Esophagus squamous epithelium (tissue), 5 donors: ENCODE measurements around the gene WRAP73. TPM values are rescaled to one million over a fixed set of nuclear protein-coding genes. Genes with fewer than 3 reads are reported as not detected.

ENCODE experiments used
- DNase-seq: peaks from one replicate; lab custom pipeline; 2025; lab: John Stamatoyannopoulos, UW
- H3K27ac ChIP-seq, 4 donors: fragments of 200-600 bp; sonication (generic); one replicate each; pipeline ENCODE4 v1.5.1; 2016 to 2019; ENCODE audit warnings: mild to moderate bottlenecking in 1 of 4
- H3K27me3 ChIP-seq, 4 donors: fragments of 200-600 bp; sonication (generic); 1 replicate in 3 of 4; 2 replicates in 1 of 4; pipeline versions ENCODE4 v1.5.1 to v1.6.0; 2017 to 2021; ENCODE audit warnings: antibody characterized with exemption in 1 of 4
- H3K36me3 ChIP-seq, 3 donors: fragments of 200-600 bp; sonication (generic); one replicate each; pipeline ENCODE4 v1.5.1; 2016 to 2019
- H3K4me1 ChIP-seq, 3 donors: fragments of 200-600 bp; sonication (generic); one replicate each; pipeline ENCODE4 v1.5.1; 2017 to 2019
- H3K4me3 ChIP-seq, 4 donors: fragments of 200-600 bp; sonication (generic); 1 replicate in 3 of 4; 2 replicates in 1 of 4; pipeline ENCODE4 v1.5.1; 2016 to 2019; ENCODE audit warnings: mild to moderate bottlenecking in 2 of 4, moderate library complexity in 1 of 4
- H3K9me3 ChIP-seq, 3 donors: fragments of 200-600 bp; sonication (generic); one replicate each; pipeline ENCODE4 v1.5.1; 2016 to 2019
- CTCF ChIP-seq, 6 experiments: fragments of 450-650 bp in 4 of 6; fragments of 200-600 bp in 2 of 6; sonication (generic) in 2 of 6; IDR thresholded peaks; one replicate each; pipeline ENCODE4 v1.5.1; 2016 to 2019; ENCODE audit warnings: antibody characterized with exemption in 6 of 6, mild to moderate bottlenecking in 4 of 6, moderate library complexity in 4 of 6
- POLR2A ChIP-seq, 4 donors: fragments of 450-650 bp; IDR thresholded peaks; one replicate each; pipeline ENCODE4 v1.6.1; 2017; ENCODE audit warnings: antibody characterized with exemption in 4 of 4, mild to moderate bottlenecking in 4 of 4, moderate library complexity in 3 of 4
- WGBS, 2 donors: methylation state at CpG; one replicate each; pipeline ENCODE4 v1.1.5; 2018; 5-methylcytosine and 5-hydroxymethylcytosine counted together
- intact Hi-C: fragments of 100-400 bp; cut with DNase I; formaldehyde crosslinking; loops from one replicate; pipeline ENCODE4 v1.15.0; 2022
- total RNA-seq, 4 donors: library from RNA; depleted of rRNA; stranded (reverse); fragments of >200 nt; gene quantifications; one replicate each; pipeline ENCODE4 v1.1.0, GENCODE V29; 2016
- donor health status: DM: yes; HTN: yes; CAD: no.

The WRAP73 gene
- total RNA-seq, 4 donors from 2014 or later = 7.6 to 17.2 (median 11.8) TPM

GRCh38 chr1:3663999-3664699, 14.2 kb upstream of the WRAP73 start:
- no peak for TF ChIP-seq CTCF (IDR thresholded peaks at IDR 0.05)
- TF ChIP-seq POLR2A (IDR thresholded peaks at IDR 0.05) = no peak

GRCh38 chr1:3662080-3662671, 12.3 kb upstream of the WRAP73 start:
- Histone ChIP-seq H3K36me3 (no peaks in the 10 kb centered on the region), H3K27ac (no peak overlapping the region), H3K4me3 (no peak overlapping the region), H3K4me1 (peaks cover 0 to 7% (median 0%) of the 10 kb centered on the region in 3 donors), H3K9me3 (no peaks in the 10 kb centered on the region), H3K27me3 (peaks cover 0 to 49% (median 0%) of the 10 kb centered on the region in 4 donors)
- TF ChIP-seq POLR2A (IDR thresholded peaks at IDR 0.05) (no peak), CTCF (IDR thresholded peaks at IDR 0.05) (no peak)
- 89 to 95% methylated on average over 14 to 16 of the region's 16 CpGs for WGBS, 2 donors
- intact Hi-C loops = no loop called here
- DNase-seq = no peak

More at GRCh38 chr1:3663999-3664699, 14.2 kb upstream of the WRAP73 start:
- Histone ChIP-seq H3K27ac (no peak overlapping the region), H3K4me1 (peaks cover 7 to 15% (median 7%) of the 10 kb centered on the region in 3 donors), H3K36me3 (no peaks in the 10 kb centered on the region), H3K9me3 (no peaks in the 10 kb centered on the region), H3K4me3 (no peak overlapping the region), H3K27me3 (peaks cover 0 to 53% (median 0%) of the 10 kb centered on the region in 4 donors)
- intact Hi-C loops = no loop called here
- WGBS, 2 donors = 80% methylated on average over 1 of the region's 14 CpGs; no CpG with 5 or more reads in 1 of the 2 donors
- no peak for DNase-seq

- peaks cover 0 to 47% (median 0%) of the 10 kb centered on the region in 4 donors for H3K27me3 ChIP-seq
- no peak for TF ChIP-seq POLR2A (IDR thresholded peaks at IDR 0.05)
- no peak for TF ChIP-seq CTCF (IDR thresholded peaks at IDR 0.05)
- no peaks in the 10 kb centered on the region for H3K36me3 ChIP-seq
- no peak overlapping the region for H3K27ac ChIP-seq
- intact Hi-C loops = no loop called here
- H3K9me3 ChIP-seq = no peaks in the 10 kb centered on the region
- H3K4me1 ChIP-seq = peaks cover 0 to 7% (median 0%) of the 10 kb centered on the region in 3 donors
- no peak overlapping the region for H3K4me3 ChIP-seq
- 95% methylated on average over 4 of the region's 4 CpGs for WGBS, 2 donors
- no peak for DNase-seq
Measured at GRCh38 chr1:3661631-3662030, 11.7 kb upstream of the WRAP73 start.

GRCh38 chr1:3660704-3661103, 10.8 kb upstream of the WRAP73 start:
- no peak for DNase-seq
- no peak overlapping the region for H3K4me3 ChIP-seq
- no peak overlapping the region for H3K27ac ChIP-seq
- TF ChIP-seq CTCF (IDR thresholded peaks at IDR 0.05) (no peak), POLR2A (IDR thresholded peaks at IDR 0.05) (no peak)
- 66 to 76% methylated on average over 2 of the region's 2 CpGs for WGBS, 2 donors
- no peaks in the 10 kb centered on the region for H3K9me3 ChIP-seq
- intact Hi-C loops = no loop called here
- H3K36me3 ChIP-seq = no peaks in the 10 kb centered on the region
- peaks cover 0 to 53% (median 0%) of the 10 kb centered on the region in 4 donors for H3K27me3 ChIP-seq
- peaks cover 0 to 7% (median 0%) of the 10 kb centered on the region in 3 donors for H3K4me1 ChIP-seq

GRCh38 chr1:3659093-3659492, 9.2 kb upstream of the WRAP73 start:
- TF ChIP-seq CTCF (IDR thresholded peaks at IDR 0.05) = no peak
- TF ChIP-seq POLR2A (IDR thresholded peaks at IDR 0.05) = no peak
- DNase-seq = no peak
- Histone ChIP-seq H3K4me3 (no peak overlapping the region), H3K4me1 (no peaks in the 10 kb centered on the region), H3K36me3 (no peaks in the 10 kb centered on the region), H3K27me3 (peaks cover 0 to 63% (median 0%) of the 10 kb centered on the region in 4 donors), H3K27ac (no peak overlapping the region), H3K9me3 (no peaks in the 10 kb centered on the region)
- 83 to 86% methylated on average over 15 of the region's 15 CpGs for WGBS, 2 donors
- intact Hi-C loops = no loop called here
